ENCODE results near the gene LGI4. TPM values are rescaled to one million over a fixed set of nuclear protein-coding genes. Genes with fewer than 3 reads are reported as not detected.

LGI4 gene
- total RNA-seq, 4 donors from 2014 or later: 24.8 to 47.9 (median 36.2) TPM

DNA sequence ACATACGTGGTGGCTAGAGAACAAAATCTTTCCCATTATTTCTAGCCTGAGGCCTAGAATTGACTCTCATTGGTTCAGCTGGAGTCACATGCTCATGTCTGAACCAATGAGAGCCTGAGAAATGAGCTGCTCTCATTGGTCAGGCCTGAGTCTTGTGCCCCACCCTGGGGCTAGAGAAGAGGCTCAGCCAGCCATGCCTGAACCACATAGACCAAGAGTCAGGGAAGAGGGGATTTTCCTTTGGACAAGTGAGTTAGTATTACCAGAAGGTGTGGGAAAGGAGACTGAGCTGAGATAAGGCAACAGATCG is 26.5 kb upstream of the LGI4 start:
- Histone ChIP-seq H3K4me3 (no peak overlapping the region), H3K4me1 (peaks cover 0 to under 1% (median 0%) of the 10 kb centered on the region in 3 donors), H3K27ac (no peak overlapping the region), H3K36me3 (peaks cover 0 to 92% of the 10 kb centered on the region in 2 donors), H3K27me3 (peaks cover 30% of the 10 kb centered on the region), H3K9me3 (peaks cover 0 to 47% (median 0%) of the 10 kb centered on the region in 3 donors)
- no peak for TF ChIP-seq EP300 (IDR thresholded peaks at IDR 0.05)
- TF ChIP-seq POLR2A (IDR thresholded peaks at IDR 0.05): no peak
- TF ChIP-seq POLR2AphosphoS5 (IDR thresholded peaks at IDR 0.05): no peak
- TF ChIP-seq, protein P1, sequence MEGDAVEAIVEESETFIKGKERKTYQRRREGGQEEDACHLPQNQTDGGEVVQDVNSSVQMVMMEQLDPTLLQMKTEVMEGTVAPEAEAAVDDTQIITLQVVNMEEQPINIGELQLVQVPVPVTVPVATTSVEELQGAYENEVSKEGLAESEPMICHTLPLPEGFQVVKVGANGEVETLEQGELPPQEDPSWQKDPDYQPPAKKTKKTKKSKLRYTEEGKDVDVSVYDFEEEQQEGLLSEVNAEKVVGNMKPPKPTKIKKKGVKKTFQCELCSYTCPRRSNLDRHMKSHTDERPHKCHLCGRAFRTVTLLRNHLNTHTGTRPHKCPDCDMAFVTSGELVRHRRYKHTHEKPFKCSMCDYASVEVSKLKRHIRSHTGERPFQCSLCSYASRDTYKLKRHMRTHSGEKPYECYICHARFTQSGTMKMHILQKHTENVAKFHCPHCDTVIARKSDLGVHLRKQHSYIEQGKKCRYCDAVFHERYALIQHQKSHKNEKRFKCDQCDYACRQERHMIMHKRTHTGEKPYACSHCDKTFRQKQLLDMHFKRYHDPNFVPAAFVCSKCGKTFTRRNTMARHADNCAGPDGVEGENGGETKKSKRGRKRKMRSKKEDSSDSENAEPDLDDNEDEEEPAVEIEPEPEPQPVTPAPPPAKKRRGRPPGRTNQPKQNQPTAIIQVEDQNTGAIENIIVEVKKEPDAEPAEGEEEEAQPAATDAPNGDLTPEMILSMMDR (IDR thresholded peaks at IDR 0.05): no peak
- WGBS, 2 donors (ENCODE audit: low coverage in 1 of 2): 75 to 86% methylated on average over 1 of the region's 2 CpGs
- ATAC-seq: no peak

DNA sequence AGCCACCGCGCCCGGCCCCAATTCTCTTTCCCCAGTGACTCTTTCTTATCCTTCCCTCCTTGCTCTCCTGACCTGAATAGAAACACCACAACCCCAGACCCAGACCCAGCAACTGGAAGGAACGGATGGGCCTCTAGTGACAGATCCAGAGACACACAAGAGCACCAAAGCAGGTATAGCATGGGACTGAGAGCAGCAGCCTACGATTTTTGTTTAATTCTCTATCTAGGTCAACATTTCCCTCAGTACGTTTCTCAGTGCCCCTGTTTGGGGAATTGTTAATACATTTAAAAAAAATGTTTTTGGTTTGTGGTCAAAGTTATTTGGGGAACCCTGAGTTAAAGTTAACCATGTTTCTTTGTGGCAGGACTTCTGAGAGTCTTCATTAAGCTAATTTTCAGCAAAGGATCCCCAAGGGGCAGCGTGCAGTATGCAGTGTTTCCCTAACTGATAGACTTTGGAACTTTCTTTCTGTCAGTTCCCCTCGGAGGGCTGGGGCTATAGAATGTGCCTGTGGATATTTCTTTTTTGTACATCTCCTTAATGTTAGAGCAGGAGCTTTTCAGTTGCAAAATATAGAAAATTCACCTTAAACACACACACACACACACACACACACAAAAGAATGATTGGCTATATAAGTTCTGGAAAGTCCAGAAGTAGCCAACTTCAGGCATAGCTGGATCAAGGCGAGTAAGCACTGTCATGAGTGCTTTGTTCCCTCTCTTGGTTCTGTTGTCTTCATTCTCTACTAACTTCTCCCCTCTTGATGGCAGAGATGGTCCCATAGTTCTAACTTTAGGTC is 26.0 kb upstream of the LGI4 start:
- ATAC-seq: no peak
- Histone ChIP-seq H3K4me3 (no peak overlapping the region), H3K36me3 (peaks cover 0 to 86% of the 10 kb centered on the region in 2 donors), H3K9me3 (peaks cover 0 to 41% (median 0%) of the 10 kb centered on the region in 3 donors), H3K27me3 (peaks cover 36% of the 10 kb centered on the region), H3K27ac (no peak overlapping the region), H3K4me1 (peaks cover 0 to 6% (median 0%) of the 10 kb centered on the region in 3 donors)
- no peak for TF ChIP-seq POLR2AphosphoS5 (IDR thresholded peaks at IDR 0.05)
- TF ChIP-seq, protein P1 (IDR thresholded peaks at IDR 0.05): no peak
- TF ChIP-seq POLR2A (IDR thresholded peaks at IDR 0.05): no peak
- TF ChIP-seq EP300 (IDR thresholded peaks at IDR 0.05): no peak
- WGBS, 2 donors (ENCODE audit: low coverage in 1 of 2): 88 to 90% methylated on average over 6 to 8 of the region's 9 CpGs

DNA sequence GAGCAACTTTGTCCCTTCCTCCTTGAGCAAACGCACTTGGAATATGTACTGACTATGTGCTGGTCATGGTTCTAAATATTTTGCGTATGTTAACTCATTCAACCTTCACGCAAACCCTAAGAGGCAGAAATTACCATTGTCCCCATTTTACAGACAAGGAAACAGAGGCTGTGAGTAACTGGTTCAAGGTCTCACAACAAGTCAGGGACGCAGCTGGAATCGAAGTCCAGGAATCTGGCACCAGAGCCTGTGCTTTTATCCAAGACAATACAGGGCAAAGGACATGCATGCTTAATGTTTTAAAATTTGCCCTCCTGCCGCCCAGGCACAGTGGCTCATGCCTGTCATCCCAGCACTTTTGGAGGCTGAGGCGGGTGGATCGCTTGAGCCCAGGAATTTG is 24.7 kb upstream of the LGI4 start:
- no peak overlapping the region for H3K4me3 ChIP-seq
- no peak overlapping the region for H3K27ac ChIP-seq
- ATAC-seq: no peak
- TF ChIP-seq POLR2A (IDR thresholded peaks at IDR 0.05) (no peak), EP300 (IDR thresholded peaks at IDR 0.05) (no peak), POLR2AphosphoS5 (IDR thresholded peaks at IDR 0.05) (no peak)
- TF ChIP-seq, protein P1 (IDR thresholded peaks at IDR 0.05): no peak
- WGBS, 2 donors (ENCODE audit: low coverage in 1 of 2): 83 to 100% methylated on average over 4 to 8 of the region's 8 CpGs
- peaks cover 0 to 18% (median 0%) of the 10 kb centered on the region in 3 donors for H3K4me1 ChIP-seq
- peaks cover 0 to 34% (median 0%) of the 10 kb centered on the region in 3 donors for H3K9me3 ChIP-seq
- H3K36me3 ChIP-seq: peaks cover 0 to 74% of the 10 kb centered on the region in 2 donors
- peaks cover 48% of the 10 kb centered on the region for H3K27me3 ChIP-seq

DNA sequence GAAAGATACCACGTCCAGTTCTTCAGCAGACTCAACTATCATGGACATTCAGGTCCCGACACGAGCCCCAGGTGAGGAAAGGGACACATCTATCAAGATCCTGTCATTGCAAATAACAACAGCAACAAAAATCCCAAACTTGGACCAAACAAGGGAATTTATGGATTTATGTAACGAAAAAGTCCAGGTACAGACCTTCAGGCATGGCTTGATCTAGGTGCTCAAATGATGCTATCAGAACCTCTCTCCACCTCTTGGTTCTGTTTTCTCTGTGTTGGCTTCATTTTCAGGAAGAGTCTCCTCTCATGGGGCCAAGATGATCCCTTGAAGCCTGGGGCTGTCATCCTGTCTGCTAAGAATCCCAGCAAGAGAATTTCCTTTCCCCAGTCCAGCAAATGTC is 22.6 kb upstream of the LGI4 start:
- H3K27ac ChIP-seq: no peak overlapping the region
- H3K4me3 ChIP-seq: no peak overlapping the region
- H3K9me3 ChIP-seq: peaks cover 0 to 13% (median 0%) of the 10 kb centered on the region in 3 donors
- ATAC-seq: no peak
- 91% methylated on average over 4 of the region's 4 CpGs; no CpG with 5 or more reads in 1 of the 2 donors for WGBS, 2 donors (ENCODE audit: low coverage in 1 of 2)
- TF ChIP-seq, protein P1 (IDR thresholded peaks at IDR 0.05): no peak
- TF ChIP-seq EP300 (IDR thresholded peaks at IDR 0.05): no peak
- no peak for TF ChIP-seq POLR2AphosphoS5 (IDR thresholded peaks at IDR 0.05)
- no peak for TF ChIP-seq POLR2A (IDR thresholded peaks at IDR 0.05)
- H3K4me1 ChIP-seq: peaks cover 0 to 35% (median 8%) of the 10 kb centered on the region in 3 donors
- peaks cover 0 to 52% of the 10 kb centered on the region in 2 donors for H3K36me3 ChIP-seq
- H3K27me3 ChIP-seq: peaks cover 64% of the 10 kb centered on the region

DNA sequence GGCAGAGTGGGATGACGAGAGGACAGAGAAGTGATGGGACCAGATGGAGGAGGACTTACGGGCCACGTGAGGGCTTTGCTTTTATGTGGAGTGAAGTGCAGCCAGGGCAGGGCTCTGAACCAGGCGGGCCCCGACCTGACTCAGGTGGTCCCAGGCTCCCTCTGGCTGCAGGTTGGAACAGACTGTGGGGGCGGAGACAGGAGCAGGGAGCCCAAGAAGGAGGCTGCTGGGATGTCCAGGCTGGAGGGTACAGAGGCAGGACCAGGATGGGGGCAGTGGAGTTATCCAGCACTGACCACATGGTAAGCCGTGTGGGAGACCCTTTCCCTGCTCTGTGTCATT is 21.8 kb upstream of the LGI4 start:
- peaks cover 72% of the 10 kb centered on the region for H3K27me3 ChIP-seq
- H3K27ac ChIP-seq: no peak overlapping the region
- TF ChIP-seq POLR2AphosphoS5 (IDR thresholded peaks at IDR 0.05) (no peak), EP300 (IDR thresholded peaks at IDR 0.05) (no peak), POLR2A (IDR thresholded peaks at IDR 0.05) (no peak)
- TF ChIP-seq, protein P1 (IDR thresholded peaks at IDR 0.05): no peak
- peaks cover 0 to 44% of the 10 kb centered on the region in 2 donors for H3K36me3 ChIP-seq
- H3K4me1 ChIP-seq: peaks cover 0 to 39% (median 8%) of the 10 kb centered on the region in 3 donors
- 71 to 82% methylated on average over 5 to 7 of the region's 7 CpGs for WGBS, 2 donors (ENCODE audit: low coverage in 1 of 2)
- ATAC-seq: no peak
- no peak overlapping the region for H3K4me3 ChIP-seq
- H3K9me3 ChIP-seq: peaks cover 0 to 5% (median 0%) of the 10 kb centered on the region in 3 donors
